ENCODE data around the gene C1orf116. TPM values are rescaled to one million over a fixed set of nuclear protein-coding genes. Genes with fewer than 3 reads are reported as not detected.

Gene C1orf116
- total RNA-seq, 4 donors from 2014 or later, result 0.62 TPM; not detected in 3

DNA sequence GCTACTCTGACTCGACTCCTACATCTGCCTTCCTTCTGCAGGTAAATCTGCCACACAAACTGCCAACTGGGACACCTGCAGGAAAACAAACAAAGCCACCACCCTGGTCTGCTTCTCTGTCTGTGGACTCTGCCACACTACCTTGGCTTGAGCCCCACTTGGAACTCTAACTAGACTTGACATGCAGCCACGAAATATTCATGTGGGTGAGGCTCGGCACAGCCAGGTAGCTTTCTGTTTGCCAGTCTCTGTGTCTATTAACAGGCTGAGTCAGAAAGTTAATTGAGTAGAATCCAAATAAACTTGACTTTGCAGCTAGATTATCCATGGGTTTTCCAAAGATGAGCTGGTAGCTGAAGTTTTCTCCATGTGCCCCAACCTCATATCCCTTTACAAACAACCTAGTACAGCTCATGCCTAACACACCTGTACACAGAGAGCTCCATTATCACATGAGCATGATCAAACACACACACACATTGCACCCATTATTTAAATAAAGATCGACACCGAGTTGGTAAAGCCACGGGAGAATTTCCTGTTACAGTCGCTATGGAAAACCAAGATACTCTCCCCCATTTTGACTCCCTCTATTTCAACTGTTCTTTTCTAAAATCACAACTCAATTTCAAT lies 808 bp downstream of the C1orf116 start:
- DNase-seq, result no peak
- Histone ChIP-seq H3K4me1 (no peaks in the 10 kb centered on the region), H3K9me3 (no peaks in the 10 kb centered on the region), H3K27me3 (no peaks in the 10 kb centered on the region), H3K4me3 (no peak overlapping the region), H3K27ac (no peak overlapping the region), H3K36me3 (no peaks in the 10 kb centered on the region)
- TF ChIP-seq POLR2A (IDR thresholded peaks at IDR 0.05), result no peak
- TF ChIP-seq, protein P1, sequence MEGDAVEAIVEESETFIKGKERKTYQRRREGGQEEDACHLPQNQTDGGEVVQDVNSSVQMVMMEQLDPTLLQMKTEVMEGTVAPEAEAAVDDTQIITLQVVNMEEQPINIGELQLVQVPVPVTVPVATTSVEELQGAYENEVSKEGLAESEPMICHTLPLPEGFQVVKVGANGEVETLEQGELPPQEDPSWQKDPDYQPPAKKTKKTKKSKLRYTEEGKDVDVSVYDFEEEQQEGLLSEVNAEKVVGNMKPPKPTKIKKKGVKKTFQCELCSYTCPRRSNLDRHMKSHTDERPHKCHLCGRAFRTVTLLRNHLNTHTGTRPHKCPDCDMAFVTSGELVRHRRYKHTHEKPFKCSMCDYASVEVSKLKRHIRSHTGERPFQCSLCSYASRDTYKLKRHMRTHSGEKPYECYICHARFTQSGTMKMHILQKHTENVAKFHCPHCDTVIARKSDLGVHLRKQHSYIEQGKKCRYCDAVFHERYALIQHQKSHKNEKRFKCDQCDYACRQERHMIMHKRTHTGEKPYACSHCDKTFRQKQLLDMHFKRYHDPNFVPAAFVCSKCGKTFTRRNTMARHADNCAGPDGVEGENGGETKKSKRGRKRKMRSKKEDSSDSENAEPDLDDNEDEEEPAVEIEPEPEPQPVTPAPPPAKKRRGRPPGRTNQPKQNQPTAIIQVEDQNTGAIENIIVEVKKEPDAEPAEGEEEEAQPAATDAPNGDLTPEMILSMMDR (IDR thresholded peaks at IDR 0.05), result no peak
- intact Hi-C loops (cut with DNase I; ENCODE audit: low total_unique reads), result no loop called here

DNA sequence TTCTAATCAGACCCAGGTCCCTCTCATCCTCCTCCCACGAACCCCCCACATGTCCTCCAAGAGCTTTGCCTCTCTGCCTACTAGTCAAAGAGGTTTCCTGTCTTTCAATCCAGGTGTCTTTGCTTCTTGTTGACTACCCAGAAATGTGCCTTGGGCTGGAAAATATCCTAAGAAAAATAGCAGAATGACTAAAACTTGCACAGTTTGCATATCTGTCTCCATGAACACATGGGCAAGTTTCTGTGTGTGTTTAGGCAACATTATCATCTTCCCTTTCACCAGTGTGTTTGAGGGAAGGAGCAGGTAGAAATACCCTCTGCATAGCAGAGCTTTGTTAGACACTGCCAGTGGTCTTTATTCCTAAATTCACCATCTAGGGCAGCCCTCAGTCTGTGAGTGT lies 1.5 kb downstream of the C1orf116 start:
- no peaks in the 10 kb centered on the region for H3K4me1 ChIP-seq
- no peaks in the 10 kb centered on the region for H3K36me3 ChIP-seq
- intact Hi-C loops (cut with DNase I; ENCODE audit: low total_unique reads), result no loop called here
- H3K27me3 ChIP-seq, result no peaks in the 10 kb centered on the region
- DNase-seq, result no peak
- H3K27ac ChIP-seq, result no peak overlapping the region
- no peaks in the 10 kb centered on the region for H3K9me3 ChIP-seq
- TF ChIP-seq, protein P1 (IDR thresholded peaks at IDR 0.05), result no peak
- TF ChIP-seq POLR2A (IDR thresholded peaks at IDR 0.05), result no peak
- H3K4me3 ChIP-seq, result no peak overlapping the region

DNA sequence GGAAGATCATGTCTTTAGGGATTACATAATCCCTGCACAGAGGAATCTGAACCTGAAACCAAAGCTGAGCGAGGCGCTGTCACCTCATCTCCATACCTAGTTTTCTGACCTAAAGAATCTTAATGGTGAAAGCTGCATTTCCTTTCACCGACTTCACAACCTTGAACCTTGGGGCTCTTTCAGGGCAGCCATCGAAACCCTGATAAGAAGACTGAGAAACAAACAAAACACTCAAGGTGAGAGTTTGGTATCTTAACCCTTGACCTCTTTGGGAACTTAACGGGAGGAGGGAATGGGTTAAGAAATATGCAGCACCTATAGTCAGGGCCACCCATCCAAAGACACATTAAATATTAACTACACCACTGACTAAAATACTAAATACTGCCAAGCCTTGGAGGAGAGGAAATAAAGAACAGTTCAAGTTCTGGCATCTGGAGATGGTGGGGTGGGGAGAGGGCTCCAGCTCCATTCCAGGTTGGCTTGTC lies 2.0 kb downstream of the C1orf116 start:
- intact Hi-C loops (cut with DNase I; ENCODE audit: low total_unique reads), result no loop called here
- Histone ChIP-seq H3K9me3 (no peaks in the 10 kb centered on the region), H3K4me3 (no peak overlapping the region), H3K27ac (no peak overlapping the region), H3K36me3 (no peaks in the 10 kb centered on the region), H3K27me3 (no peaks in the 10 kb centered on the region), H3K4me1 (no peaks in the 10 kb centered on the region)
- TF ChIP-seq POLR2A (IDR thresholded peaks at IDR 0.05), result no peak
- TF ChIP-seq, protein P1 (IDR thresholded peaks at IDR 0.05), result no peak
- DNase-seq, result no peak

DNA sequence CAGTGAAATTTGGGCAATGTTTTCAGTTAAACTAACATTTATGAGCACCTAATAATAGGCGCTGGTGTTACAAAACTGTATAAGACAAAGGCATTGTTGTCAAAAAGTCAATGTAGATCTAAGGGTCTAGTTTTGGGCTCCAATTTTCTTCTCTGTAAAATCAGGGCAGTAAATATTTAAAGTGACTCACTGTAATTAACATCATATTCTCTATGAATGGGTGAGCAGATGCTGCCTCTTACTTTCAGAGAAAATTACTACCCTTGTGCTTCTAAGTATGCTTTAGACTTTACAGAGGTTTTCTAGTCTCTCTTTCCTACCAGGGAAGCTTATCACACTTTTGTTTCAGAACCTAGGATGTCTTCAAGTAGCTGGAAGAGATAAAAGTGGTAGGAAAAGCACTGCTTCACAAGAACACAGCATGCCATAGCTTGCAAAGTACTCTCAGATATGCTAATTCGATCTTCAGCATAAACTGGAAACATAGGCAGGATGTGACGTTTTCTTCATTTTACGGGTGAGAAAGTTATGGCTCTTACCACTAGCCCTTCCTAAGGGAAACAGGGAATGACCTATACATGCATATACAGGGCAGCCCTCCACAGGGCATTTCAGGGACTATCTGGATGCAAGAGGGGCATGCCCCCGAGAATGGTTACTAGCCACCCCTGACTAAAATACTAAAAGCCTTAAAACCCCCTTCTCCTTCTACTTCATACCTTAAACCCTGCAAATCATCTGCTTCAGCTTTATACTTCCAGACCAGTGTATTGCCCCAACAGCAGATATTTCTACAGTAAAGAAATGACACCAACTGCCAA lies 2.6 kb downstream of the C1orf116 start:
- Histone ChIP-seq H3K9me3 (no peaks in the 10 kb centered on the region), H3K4me3 (no peak overlapping the region), H3K27me3 (no peaks in the 10 kb centered on the region), H3K4me1 (no peaks in the 10 kb centered on the region), H3K27ac (no peak overlapping the region), H3K36me3 (no peaks in the 10 kb centered on the region)
- no peak for DNase-seq
- intact Hi-C loops (cut with DNase I; ENCODE audit: low total_unique reads), result no loop called here
- TF ChIP-seq, protein P1 (IDR thresholded peaks at IDR 0.05), result no peak
- no peak for TF ChIP-seq POLR2A (IDR thresholded peaks at IDR 0.05)
